ENCODE results near the gene SCOC.

GRCh38 chr4:140331876-140332275 lies 41.6 kb upstream of the SCOC start:
- TF ChIP-seq, protein P1, sequence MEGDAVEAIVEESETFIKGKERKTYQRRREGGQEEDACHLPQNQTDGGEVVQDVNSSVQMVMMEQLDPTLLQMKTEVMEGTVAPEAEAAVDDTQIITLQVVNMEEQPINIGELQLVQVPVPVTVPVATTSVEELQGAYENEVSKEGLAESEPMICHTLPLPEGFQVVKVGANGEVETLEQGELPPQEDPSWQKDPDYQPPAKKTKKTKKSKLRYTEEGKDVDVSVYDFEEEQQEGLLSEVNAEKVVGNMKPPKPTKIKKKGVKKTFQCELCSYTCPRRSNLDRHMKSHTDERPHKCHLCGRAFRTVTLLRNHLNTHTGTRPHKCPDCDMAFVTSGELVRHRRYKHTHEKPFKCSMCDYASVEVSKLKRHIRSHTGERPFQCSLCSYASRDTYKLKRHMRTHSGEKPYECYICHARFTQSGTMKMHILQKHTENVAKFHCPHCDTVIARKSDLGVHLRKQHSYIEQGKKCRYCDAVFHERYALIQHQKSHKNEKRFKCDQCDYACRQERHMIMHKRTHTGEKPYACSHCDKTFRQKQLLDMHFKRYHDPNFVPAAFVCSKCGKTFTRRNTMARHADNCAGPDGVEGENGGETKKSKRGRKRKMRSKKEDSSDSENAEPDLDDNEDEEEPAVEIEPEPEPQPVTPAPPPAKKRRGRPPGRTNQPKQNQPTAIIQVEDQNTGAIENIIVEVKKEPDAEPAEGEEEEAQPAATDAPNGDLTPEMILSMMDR (conservative IDR thresholded peaks at IDR 0.05 in 1 of 2, IDR thresholded peaks at IDR 0.05 in 1 of 2; ENCODE audit: extremely low read depth in 1 of 2, insufficient read depth in 1 of 2, low read depth in 1 of 2, low read length in 2 of 2): no peak
- TF ChIP-seq EZH2 (IDR thresholded peaks at IDR 0.05; ENCODE audit: borderline replicate concordance, low read length): no peak
